Stimulated activated CD4-positive, alpha-beta T cell treated with anti-CD3 and anti-CD28 coated beads, TNF-alpha, amount 100 ng/mL, for 24 hours (primary cell): ENCODE data around the gene ZDHHC19.
"Not testable (repeated sequence)": the region's sequence is repeated elsewhere in the genome, so short reads cannot be mapped to it uniquely, and the experiment has no call there.

Source experiments
- DNase-seq, 3 experiments: peaks; one replicate each; pipeline ENCODE4 v3.0.0-alpha.2; 2020; ENCODE audit warnings: low read depth in 3 of 3

ZDHHC19 gene, protein sequence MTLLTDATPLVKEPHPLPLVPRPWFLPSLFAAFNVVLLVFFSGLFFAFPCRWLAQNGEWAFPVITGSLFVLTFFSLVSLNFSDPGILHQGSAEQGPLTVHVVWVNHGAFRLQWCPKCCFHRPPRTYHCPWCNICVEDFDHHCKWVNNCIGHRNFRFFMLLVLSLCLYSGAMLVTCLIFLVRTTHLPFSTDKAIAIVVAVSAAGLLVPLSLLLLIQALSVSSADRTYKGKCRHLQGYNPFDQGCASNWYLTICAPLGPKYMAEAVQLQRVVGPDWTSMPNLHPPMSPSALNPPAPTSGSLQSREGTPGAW

DNA sequence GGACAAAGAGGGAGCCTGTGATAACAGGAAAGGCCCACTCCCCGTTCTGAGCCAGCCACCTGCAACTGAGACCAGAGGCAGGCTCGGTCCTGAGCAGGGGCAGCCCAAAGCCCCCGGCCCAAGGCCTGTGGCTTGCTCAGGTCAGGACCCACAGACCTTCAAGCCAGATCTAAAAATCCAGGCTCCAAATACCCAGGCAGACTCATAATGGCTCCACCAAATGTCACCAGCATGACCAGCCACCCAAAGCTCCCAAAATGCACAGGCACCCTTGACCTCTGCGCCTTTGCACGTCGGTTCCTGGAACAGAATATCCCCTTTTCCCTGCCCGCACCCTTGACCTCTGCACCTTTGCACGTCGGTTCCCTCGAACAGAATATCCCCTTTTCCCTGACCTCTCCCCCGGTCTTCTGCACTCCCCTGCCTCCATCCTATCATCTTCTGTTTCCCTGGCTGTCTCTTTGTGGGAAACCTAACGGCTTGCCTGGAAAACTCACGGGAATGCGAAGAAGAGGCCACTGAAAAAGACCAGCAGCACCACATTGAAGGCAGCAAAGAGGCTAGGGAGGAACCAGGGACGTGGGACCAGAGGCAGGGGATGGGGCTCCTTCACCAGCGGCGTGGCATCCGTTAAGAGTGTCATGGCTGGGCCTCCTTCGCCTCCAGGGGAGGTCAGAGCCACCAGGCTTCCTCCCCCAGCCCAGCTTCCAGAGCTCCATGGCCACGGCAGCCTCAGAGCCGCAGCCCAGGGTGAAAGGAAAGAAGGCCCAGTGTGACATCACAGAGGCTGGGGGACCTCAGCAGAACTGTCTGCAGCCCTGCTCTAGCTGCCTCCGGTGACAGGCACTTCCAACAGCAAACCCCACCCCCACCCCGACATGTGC lies at the start of gene ZDHHC19:
Gene ZDHHC19, minus strand, starts transcription at position 728 of the 884 bp plus-strand sequence. Its CDS starts 85 bp downstream, at position 643.
- DNase-seq, result no peak

DNA sequence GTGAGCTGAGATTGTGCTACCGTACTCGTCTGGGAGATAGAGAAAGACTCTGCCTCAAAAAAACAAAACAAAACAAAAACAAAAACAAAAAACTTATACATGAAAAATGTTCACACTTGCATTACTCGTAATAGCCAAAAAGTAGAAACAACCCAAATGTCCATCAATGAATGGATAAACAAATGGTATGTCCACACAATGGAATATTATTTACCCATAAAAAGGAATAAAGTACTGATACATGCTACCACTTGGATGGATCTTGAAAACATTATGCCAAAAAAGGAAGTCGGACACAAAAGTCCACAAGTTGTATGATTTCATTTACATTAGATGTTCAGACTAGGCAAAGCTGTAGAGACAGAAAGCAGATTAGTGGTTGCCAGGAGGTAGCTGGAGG lies 49.6 kb upstream of the ZDHHC19 start:
- no peak for DNase-seq

DNA sequence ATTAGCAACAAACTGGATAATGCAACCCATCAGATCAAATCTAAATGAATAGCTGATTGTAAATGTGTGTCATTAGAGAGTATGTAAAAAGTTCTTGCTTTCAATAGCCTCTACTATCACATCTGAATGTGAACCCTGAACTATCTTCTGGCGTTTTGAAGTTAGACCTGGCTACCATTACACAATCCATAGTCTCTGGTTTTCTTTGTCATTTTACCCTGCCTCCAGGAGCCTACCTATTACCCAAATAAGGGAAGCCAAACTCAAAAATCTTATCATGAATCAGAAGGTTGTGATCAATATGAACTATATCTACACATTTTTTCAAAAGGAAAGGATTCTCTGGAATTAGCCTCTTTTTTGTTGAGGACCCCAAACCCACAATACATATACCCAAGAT lies 44.6 kb upstream of the ZDHHC19 start:
- no peak for DNase-seq

DNA sequence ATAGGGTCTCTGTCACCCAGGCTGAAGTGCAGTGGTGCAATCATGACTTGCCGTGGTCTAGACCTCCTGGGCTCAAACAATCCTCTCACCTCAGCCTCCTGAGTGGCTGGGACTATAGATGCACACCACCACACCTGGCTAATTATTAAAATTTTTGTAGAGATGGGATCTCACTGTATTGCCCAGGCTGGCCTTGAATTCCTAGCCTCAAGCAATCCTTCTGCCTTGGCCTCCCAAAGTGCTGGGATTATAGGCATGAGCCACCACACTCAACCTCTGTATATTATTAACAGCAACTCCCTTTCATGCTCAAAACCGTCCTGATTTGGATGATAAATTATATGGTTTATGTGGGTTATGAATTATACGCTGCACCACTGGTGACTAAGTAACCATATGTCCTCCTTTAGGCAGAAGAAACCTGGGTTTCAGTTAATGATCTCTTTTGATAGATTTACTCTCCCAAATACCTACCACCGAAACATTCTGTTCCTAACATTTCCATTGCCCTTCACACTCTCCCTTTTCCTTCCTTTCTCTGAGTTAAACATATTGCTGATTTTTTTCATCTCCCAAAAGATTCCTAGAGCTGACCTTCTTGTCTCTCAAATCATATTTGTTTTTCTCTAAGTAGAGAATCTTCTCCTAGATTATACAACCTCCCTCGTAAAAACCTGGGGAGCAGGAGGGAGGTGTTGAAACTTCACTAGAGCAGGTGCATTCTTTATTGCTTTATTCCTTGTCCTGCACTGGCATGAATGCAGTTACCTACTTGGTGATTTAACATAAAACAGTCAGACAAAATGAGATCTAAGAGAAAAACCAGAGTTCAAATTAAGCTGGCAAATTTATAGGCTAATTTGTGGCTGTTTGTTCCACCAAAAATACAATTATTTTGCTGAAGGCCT lies 43.4 kb upstream of the ZDHHC19 start:
- DNase-seq, result no peak

DNA sequence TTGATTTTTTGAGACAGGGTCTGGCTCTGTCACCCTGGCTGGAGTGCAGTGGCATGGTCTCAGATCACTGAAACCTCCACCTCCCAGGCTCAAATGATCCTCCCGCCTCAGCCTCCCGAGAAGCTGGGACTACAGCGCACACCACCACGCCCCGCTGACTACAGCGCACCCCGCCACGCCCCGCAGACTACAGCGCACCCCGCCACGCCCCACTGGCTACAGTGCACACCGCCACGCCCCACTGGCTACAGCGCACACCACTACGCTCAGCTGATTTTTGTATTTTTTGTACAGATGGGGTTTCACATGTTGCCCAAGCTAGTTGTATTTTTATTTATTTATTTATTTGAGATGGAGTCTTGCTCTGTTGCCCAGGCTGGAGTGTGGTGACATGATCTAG lies 40.7 kb upstream of the ZDHHC19 start:
- no peak for DNase-seq

DNA sequence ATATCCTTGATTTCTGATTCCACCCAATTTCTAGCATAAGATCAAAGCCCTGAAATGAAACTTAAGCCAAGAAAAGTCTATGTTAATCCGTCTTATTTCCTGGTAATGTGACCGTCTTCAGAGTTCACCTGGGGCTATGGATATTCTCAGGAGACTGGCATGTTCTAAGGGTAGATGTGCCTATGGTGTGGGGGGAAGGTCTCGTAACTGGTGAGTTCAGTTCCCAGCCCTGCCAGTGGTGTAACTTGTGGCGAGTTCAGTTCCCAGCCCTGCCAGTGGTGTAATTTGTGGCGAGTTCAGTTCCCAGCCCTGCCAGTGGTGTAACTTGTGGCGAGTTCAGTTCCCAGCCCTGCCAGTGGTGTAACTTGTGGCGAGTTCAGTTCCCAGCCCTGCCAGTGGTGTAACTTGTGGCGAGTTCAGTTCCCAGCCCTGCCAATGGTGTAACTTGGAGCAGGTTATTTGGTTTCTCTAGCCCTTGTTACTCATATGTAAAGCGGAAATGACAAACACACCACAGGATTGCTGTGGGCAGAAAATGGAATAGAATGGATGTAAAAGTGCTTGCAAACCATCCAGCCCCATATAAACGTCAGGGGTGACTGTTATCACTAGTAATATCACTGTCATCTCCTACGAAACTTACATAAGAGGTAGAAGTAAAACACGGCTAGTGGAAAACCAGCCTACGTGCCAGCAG lies 35.6 kb upstream of the ZDHHC19 start:
- DNase-seq, result no peak

DNA sequence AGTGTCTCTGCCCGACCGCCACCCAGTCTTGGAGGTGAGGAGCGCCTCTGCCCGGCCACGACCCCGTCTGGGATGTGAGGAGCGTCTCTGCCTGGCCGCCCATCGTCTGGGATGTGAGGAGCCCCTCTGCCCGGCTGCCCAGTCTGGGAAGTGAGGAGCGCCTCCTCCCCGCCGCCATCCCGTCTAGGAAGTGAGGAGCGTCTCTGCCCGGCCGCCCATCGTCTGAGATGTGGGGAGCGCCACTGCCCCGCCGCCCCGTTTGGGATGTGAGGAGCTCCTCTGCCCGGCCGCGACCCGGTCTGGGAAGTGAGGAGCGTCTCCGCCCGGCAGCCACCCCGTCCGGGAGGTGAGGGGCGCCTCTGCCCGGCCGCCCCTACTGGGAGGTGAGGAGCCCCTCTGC lies 33.0 kb upstream of the ZDHHC19 start:
- DNase-seq, result not testable (repeated sequence)

DNA sequence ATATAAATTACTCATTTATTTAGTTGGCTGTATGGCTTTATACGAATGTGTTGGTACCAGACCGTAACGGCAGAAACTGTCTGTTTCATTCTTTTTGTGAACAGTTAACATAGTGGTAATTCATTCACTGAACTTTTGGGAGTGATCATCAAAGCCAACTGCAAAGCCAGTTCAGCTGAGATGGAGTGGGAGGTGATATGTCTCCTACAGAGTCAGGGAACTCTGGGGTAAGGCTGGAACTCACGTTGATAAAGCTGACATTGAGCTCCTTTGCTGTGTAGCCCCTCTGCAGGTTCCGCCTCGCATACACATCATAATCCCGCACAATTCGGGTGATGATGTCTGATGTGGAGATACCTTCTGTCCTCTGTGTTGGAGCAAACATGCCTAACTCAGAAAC lies 30.5 kb upstream of the ZDHHC19 start:
- DNase-seq, result no peak

DNA sequence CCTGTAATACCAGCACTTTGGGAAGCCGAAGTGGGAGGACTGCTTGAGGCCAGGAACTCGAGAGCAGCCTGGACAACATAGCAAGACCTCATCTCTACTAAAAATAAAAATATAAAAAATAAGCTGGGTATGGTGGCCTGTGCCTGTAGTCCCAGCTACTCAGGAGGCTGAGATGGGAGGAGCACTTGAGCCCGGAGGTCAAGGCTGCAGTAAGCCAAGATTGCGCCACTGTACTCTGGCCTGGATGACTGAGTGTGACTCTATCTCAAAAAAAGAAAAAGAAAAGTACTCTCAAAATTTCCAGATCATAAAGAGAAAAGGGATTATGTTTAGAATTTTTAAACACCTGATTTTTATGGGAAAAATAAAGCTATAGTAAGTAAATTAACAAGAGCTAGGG lies 29.2 kb upstream of the ZDHHC19 start:
- no peak for DNase-seq

DNA sequence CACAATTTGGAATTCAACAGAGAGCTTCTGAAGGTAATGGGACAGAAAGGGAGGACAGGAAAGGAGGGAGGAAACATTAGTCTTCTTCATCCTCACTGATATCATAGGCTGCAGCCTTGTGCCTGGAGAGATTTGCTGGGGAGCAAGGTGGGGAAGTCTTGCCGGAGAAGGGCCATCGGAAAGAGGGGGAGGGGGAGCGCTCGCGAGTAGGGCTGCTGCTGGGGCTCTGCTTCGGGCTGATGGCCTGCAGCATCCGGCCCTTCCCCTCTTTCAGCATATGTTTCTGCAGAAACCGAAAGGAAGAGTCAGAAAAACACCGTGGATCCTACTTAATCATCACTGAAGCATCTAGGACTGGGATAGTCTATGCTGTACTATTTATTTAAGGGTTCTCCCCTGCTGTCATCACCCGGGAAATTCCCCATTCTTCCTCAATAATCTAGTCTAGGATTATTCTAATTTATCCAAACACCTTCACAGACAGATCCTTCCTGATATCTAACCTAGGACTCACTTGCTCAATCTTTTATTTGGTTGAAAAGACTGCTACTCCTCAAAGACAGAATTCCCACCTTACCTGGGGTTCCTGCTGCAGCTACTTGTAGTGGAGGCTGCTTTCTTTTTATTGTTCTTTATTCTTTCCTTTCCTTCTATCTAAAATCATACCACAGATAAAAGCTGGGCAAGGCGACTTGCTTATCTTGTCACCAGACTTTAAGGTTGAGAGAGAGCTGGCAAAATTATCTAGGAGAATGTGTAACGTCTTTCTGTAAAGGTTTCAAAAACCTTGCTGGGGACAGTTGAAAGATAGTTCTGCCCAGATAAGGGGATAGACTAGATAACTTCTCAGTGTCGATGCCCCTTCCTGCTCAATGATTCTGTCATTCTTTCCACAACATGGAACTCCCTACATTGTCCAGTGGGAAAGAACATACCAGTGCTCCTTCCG lies 27.7 kb upstream of the ZDHHC19 start:
- no peak for DNase-seq

DNA sequence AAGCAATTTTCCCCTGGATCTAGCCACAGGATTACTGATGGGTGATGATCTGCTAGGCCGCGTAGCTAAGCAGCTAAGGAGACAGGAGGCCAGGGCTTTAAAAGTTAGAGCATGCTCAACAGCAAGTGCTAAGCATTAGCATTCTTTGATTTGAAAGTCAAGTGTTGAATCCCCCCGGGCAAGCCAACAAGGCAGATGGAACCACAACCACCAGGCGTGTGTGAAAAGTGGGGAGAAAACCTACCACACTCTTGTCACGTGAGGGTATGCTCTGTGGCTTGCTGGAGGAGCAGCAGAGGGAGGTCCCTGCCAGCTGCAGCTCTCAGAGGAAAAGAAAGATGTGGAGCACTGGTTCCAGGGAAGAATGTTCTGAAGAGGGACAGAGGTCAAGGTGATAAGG lies 26.0 kb upstream of the ZDHHC19 start:
- DNase-seq, result no peak

DNA sequence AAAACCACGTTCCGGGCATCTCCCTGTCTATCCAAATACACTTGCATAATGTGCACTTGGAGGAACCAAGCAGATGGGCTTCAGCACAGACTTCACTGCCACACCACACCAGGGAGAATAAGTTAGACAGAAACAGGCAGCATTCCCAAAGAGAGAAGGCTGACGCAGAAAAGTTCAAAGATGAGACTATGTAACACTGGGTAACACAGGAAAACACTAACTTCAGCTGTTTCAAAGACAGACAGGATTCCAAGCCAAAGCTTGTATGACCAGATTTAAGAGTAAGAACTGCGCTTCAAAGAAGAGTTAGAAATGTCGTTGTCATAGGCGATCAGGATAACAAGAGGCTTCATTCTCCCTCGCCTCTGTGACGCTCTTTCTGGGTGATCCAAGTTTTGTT lies 25.0 kb upstream of the ZDHHC19 start:
- no peak for DNase-seq

DNA sequence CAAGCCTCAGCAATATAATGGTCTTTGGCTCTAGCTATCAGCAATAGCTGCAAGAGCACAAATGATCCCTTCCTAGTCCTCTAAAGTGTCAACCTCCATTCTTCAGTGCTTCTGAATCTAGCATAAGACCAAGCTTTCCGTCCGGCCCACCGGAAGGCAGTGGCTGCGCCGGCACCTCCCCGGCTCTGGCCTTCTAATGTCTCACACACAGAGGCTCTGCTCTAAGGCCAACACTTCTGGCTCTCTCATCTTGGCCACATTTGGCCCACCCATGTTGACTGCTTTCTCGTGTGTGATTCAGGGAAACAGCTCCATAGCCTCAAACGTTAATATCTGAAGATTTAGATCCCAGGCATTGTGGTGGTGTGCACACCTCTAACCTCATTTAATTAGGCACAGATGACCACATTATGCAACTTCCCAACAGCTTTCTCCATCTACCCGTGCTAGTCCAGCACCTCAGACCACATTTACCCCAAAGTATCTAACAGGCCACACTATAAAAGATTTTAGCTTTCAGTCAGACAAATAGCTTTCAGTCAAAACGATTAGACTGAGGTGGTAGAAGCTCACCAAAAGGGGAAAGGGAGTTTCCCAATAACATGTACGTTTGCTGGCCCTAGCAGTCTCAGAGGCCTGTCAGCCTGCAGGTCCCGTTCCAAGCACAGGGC lies 24.4 kb upstream of the ZDHHC19 start:
- no peak for DNase-seq

DNA sequence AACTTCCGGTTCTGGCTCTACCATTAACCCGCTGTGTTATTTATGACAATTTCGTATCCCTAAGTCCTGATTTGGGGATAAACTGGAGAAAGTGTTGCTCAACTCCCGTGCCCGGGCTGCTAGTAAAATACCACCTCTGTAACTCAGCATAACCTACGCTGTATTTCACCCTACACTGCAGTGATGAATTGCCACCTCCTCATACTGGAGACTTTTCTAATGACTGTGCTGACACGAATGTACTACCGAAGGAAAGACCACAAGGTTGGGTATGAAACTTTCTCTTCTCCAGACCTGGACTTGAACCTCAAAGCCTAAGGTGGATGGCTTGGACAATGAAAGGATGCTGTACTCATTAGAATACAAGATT lies 21.7 kb upstream of the ZDHHC19 start:
- no peak for DNase-seq

DNA sequence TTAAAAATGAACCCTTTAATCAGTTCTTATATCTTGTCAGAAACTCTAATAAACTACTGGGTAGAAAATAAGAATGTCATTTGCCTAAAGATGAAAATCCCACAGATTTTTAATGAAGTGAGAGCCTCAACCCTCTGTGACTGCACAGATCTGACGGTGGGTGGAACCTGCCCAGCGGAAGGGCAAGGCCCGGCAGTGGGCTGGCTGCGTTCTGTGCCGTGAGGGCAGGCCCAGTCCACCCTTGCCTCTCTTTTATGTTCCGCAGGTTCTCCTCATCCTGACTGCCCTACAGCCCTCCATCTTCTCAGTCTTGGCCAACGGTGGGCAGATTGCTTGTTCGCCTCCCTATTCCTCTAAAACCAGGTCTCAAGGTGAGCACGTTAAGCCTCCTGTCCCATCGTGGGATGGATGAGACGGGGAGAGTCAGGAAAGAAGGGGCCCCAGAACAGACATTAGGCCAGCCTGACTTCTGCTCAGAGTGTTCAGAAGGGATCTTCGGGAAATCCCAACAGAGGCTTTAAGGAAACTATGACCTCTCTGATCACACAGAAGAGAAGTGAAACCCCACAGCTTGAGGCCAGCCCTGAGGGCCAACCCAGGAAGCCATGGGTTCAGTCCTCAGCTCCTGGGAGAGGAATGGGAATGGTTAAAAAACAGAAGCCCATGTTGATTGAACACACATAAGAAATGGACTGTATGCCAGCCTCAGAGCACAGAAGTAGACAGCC lies 21.1 kb upstream of the ZDHHC19 start:
- no peak for DNase-seq

DNA sequence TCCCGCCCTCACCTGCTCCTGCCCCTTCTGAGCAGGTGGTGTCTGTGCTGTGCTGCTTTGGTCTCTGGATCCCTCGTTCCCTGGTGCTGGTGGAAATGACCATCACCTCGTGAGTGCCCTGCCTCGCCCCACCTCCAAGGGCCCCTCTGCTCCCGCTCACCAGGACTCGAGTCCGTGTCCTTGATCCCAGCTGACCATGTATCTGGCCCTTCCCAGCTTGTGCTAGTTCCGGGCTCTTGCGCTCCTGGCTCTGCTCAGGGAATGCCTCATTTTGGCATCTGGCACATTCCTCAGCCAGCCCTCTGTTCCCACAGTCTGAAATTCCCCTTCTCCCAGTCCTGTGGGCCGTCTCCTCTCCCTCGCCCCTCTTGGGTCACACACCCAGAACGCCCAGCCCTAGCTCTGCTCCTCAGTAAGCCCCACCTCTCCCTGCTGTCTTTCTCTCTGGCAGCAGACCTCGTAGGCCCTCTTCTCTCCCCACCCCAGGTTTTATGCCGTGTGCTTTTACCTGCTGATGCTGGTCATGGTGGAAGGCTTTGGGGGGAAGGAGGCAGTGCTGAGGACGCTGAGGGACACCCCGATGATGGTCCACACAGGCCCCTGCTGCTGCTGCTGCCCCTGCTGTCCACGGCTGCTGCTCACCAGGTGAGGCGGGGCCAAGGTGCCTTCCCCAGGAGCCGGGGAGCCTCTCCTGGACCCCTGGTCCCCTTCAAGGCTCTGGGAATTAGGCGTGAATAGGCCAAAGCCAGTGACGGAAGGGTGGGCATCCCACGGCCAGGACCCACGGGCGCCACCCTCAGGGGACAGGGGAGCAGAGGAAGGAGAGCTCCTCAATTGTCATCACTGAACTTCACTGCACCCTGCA lies 16.7 kb upstream of the ZDHHC19 start:
- DNase-seq, result no peak

DNA sequence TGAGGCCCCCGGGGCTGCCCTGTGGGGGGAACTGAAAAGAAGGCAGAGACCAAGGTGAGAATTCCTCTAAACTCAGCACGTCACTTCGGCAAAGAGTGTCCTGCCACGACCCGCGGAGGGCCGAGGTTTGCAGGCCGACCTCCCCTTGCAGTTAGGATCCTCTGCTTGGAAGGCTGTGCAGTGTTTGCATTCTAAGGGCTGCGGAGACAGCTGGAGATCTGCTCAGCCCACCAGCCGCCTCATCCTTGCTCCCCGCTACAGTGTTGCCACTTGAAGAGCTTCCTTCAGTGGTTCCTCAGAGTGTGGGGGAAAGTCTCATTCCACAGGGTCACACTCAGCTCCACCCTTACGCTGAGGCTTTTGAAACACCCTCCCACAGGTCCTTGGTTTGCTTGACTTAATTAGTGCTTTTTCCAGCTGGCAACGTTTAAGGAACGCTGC lies 15.9 kb upstream of the ZDHHC19 start:
- DNase-seq, result no peak

DNA sequence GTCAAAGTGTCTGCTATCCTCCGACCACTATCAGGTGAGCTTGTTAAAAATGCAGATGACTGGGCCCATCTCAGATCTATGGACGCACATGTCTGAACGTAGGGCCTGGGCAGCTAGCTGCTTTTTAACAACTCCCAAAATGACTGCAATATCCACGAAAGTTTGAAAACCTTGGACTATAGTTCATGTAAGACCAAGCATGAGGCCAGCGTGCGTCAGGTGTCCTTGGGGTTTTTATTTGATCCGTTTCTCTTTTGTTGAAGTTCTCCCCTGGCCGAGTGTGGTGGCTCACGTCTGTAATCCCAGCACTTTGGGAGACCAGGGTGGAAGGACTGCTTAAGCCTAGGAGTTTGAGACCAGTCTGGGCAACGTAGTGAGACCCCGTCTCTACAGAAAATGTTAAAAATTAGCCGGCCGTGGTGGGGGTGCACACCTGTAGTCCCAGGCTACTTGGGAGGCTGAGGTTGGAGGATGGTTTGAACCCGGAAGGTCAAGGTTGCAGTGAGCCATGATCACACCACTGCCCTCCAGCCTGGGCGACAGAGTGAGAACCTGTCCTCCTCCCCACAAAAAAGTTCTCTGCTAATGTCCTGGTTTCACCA lies 14.7 kb upstream of the ZDHHC19 start:
- DNase-seq, result no peak
